Measurements from ENCODE around the gene FHL3. TPM values are rescaled to one million over a fixed set of nuclear protein-coding genes. Genes with fewer than 3 reads are reported as not detected.
A peak's percentile ranks its signal among the peaks of the same experiment; 100 is the strongest.

The FHL3 gene
- total and polyA plus RNA-seq, 2 donors (not counting 1 experiment from before 2014, with no cell fraction given): 0.15 to 2.2 TPM

GRCh38 chr1:38046333-38046883 lies 41.1 kb upstream of the FHL3 start, which contains the start of gene POU3F1:
POU3F1 (minus strand) TSS chr1:38046793; CDS start chr1:38046743, 50 bp downstream.
- intact Hi-C loops (cut with micrococcal nuclease): loop anchor here (2.0 to 5.0 kb wide), 4 partner anchors 34 to 1446 kb away; partner anchors contain the start of genes BMP8A and UTP11

More at GRCh38 chr1:38046333-38046883, 41.1 kb upstream of the FHL3 start, which contains the start of gene POU3F1:
- Mint-ChIP-seq H3K27me3 (peaks cover 31% of the 10 kb centered on the region), H3K27ac (peak within 1 kb of the TSS; percentile 53), H3K4me3 (peak within 1 kb of the TSS; percentile 90), H3K9me3 (ENCODE audit: insufficient read depth) (no peaks in the 10 kb centered on the region), H3K4me1 (peaks cover 18% of the 10 kb centered on the region)
- H2AFZ ChIP-seq (ENCODE audit: insufficient read depth, low read depth, low read length, poor library complexity, severe bottlenecking): peak within 1 kb of the TSS; percentile 79
- no peaks in the 10 kb centered on the region for H4K20me1 ChIP-seq (ENCODE audit: control insufficient read depth, insufficient read depth, low read length, poor library complexity, severe bottlenecking)
- no peak for TF ChIP-seq EZH2 (IDR thresholded peaks at IDR 0.05; ENCODE audit: borderline replicate concordance, insufficient read depth, low read depth, low read length, poor library complexity, severe bottlenecking)
- no peak for TF ChIP-seq CTCF (IDR thresholded peaks at IDR 0.05)
- no peak for DNase-seq
- ChIA-PET POLR2A (interaction anchor here (0.7 kb wide), 1 partner anchor 429 kb away, joined by 5 read pairs; no protein-coding TSS in a partner anchor), CTCF (interaction anchor here (1.1 to 1.3 kb wide), 2 partner anchors 16 to 429 kb away, joined by 3 read pairs; no protein-coding TSS in a partner anchor)
- peak within 1 kb of the TSS in 4 of 5 experiments; percentile 43 to 68 (median 60) for H3K4me3 ChIP-seq (ENCODE audit: control extremely low read depth in 1 of 5, extremely low read depth in 1 of 5, insufficient read depth in 1 of 5, low read depth in 2 of 5, low read length in 4 of 5)
- no peaks in the 10 kb centered on the region for H3K79me2 ChIP-seq (ENCODE audit: control insufficient read depth, insufficient read depth, low read length)
- peaks cover 0 to 21% (median 0%) of the 10 kb centered on the region in 3 donors for H3K9me3 ChIP-seq (ENCODE audit: control extremely low read depth in 1 of 3, control insufficient read depth in 2 of 3, insufficient read depth in 1 of 3, low read length in 2 of 3)
- H3K4me1 ChIP-seq (ENCODE audit: control insufficient read depth in 2 of 2, insufficient read depth in 2 of 2, low read length in 2 of 2): peaks cover 23 to 24% of the 10 kb centered on the region in 2 donors
- peak within 1 kb of the TSS; percentile 97 for H3K4me2 ChIP-seq (replicated peaks; ENCODE audit: low read depth, low read length, poor library complexity, severe bottlenecking)
- ATAC-seq (ENCODE audit: low read depth): peak; percentile 9
- H3K27ac ChIP-seq (ENCODE audit: low read length in 2 of 2): no peak within 1 kb of the TSS
- H3K27me3 ChIP-seq (replicated peaks in 1 of 4; ENCODE audit: control extremely low read depth in 1 of 4, control insufficient read depth in 3 of 4, insufficient read depth in 4 of 4, low read length in 3 of 4): peaks cover 0 to 50% (median 36%) of the 10 kb centered on the region in 4 experiments
- WGBS (ENCODE audit: insufficient coverage): under 1% methylated on average over 92 of the region's 92 CpGs
- no peaks in the 10 kb centered on the region for H3K36me3 ChIP-seq (replicated peaks in 1 of 2; ENCODE audit: control extremely low read depth in 1 of 2, control insufficient read depth in 1 of 2, extremely low read depth in 1 of 2, insufficient read depth in 2 of 2, low read length in 1 of 2)
- peak within 1 kb of the TSS; percentile 64 for H3K9ac ChIP-seq (ENCODE audit: low read length)
